IPS-18c (cell line): ENCODE results near the gene PGBD5.

Experiments
- H3K4me3 ChIP-seq: 2 replicates; pipeline ENCODE4 v1.7.0; 2013; ENCODE audit warnings: low read depth, mild to moderate bottlenecking, low read length, moderate library complexity; ENCODE audit not compliant: insufficient read depth
- H3K9me3 ChIP-seq: one replicate; pipeline ENCODE4 v1.6.1; 2013; ENCODE audit warnings: mild to moderate bottlenecking, low read length, moderate library complexity; ENCODE audit not compliant: control insufficient read depth, insufficient read depth

PGBD5 gene

GRCh38 chr1:230289350-230289644 is 136.8 kb downstream of the PGBD5 start:
- Histone ChIP-seq H3K9me3 (peaks cover 2% of the 10 kb centered on the region), H3K4me3 (no peak overlapping the region)

DNA sequence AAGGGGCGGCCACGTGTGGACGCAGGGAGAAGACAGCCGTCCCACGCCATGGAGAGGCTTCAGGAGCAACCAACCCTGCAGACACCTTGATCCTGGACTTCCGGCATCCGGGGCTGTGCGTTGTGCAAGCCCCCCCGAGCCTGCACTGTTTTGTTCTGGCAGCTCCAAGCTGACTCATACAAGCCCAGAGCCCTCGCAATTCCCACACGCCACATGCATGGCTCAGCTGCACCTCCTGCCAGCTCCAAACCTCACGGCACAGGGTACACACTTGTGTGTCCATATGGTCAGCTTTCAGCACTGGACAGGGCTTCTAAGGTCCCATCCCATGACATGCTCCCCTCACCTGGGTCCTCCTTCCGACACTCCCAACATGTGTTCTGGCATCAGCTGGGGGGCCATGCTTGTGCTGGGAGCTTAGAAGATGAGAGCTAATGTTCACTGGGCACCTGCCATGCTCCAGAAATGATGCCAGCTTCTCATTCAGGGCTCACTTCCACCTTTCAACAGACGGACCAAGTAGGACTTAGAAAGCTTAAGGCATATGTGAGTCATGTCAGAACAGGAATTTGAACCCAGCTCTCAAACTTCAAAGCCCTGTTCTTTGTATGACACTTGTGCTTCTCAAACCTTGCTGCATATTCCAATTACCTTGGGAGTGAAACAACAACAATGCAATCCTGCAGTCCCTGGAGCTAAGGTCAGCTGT is 137.3 kb downstream of the PGBD5 start:
- Histone ChIP-seq H3K9me3 (peaks cover 2% of the 10 kb centered on the region), H3K4me3 (no peak overlapping the region)

DNA sequence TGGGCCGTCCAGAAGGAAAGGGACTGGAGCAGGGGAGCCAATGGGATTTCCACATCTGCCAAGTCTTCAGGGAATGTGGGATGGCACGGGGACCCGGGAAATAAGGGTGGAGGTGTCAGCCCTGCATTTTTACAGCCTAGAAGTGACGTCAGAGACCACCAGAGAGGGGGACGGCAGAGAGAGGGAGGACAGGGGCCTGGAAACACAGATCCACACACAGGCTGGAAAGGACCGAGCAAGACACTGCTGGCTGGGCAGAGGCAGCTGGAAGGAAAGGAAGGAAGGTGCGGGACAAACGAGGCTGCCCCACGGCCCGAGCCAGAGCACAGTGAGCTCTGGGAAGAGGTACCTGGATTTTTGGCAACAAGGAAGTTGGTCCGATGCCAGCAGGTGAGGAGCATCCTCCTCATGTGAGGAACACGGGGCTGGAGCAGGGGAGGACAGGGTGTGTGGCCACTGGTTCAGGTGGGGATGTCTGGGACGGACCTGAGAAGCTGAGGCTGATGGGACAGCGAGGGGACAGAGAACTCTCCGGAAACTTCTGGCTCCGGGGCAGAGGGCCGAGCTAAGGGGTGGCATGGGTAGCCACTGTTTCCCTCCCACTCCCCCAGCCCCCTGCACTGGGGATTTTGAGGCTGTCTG is 138.3 kb downstream of the PGBD5 start:
- Histone ChIP-seq H3K4me3 (no peak overlapping the region), H3K9me3 (peaks cover 2% of the 10 kb centered on the region)

DNA sequence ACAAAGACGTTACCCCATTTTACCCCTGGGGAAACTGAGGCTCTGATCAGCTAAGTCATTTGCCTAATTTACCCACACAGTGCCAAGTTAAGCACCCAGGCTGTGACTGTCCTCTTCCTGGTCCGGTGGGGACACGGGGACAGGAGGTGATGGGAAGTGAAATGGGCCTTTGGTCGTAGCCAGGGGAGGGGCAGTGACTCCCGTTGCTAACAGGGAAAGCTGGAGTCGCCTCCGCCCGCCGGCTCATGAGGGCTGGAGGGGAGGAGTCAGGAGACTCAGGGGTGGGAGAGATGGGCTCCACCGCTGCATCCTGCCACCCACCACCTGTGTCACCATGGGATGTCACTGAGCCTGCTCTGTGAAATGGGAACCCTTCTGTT is 139.3 kb downstream of the PGBD5 start:
- Histone ChIP-seq H3K4me3 (no peak overlapping the region), H3K9me3 (peaks cover 2% of the 10 kb centered on the region)

DNA sequence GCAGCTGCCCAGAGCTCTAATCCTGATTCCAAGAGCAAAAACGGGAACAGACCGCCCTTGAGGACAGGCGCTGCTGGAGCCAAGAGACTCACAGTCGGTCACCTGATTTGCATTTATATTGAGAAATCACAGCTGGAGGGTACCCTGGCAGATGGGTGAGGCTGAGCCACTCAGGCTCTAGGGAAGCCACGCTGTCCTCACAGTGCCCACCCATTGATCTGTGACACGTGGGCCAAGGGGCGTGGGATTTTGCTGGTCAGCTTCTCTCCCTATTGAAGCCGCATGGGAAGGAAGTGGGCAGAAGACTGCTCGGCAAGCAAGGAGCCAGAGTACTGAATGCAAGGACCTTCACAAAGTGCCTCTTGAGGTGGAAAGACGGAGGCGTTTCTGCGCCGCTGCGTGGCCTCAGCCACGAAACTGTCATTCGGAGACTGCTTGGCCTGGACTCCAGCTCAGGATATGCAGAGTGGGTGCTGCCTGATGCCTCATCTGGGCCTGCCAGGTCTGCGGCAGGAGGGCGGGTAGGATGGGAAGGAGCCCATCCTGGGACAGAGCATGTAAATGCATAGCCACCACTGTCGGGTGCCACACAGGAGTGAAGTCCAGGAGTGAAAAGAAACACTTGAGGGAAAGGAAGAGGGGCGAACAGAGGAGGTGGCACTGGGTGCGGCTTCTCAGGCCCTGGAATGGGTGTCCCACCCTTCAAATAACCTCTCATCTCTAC is 139.8 kb downstream of the PGBD5 start:
- Histone ChIP-seq H3K4me3 (no peak overlapping the region), H3K9me3 (peaks cover 2% of the 10 kb centered on the region)

GRCh38 chr1:230285351-230285750 is 140.8 kb downstream of the PGBD5 start:
- Histone ChIP-seq H3K4me3 (no peak overlapping the region), H3K9me3 (peaks cover 2% of the 10 kb centered on the region)

GRCh38 chr1:230284891-230285290 is 141.2 kb downstream of the PGBD5 start:
- Histone ChIP-seq H3K4me3 (no peak overlapping the region), H3K9me3 (peaks cover 2% of the 10 kb centered on the region)

DNA sequence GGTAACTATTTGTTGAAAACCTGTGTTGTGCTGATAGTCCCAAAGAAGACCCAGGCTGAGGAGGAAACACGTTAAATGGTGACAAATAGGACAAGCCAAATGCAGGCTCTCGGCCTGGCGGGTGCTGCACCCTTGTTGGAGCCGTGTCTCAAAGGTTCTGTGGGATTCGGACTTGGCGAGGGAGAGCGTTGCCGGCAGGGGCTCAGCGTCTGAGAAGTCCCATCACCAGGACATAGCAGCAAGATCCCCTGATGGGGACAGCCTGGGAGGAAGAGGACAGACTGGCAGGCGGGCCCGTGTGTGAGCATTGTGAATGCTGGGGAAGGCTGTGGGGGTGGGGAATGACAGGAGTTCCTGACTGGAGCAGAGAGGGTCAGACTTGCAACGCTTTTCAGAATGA is 142.5 kb downstream of the PGBD5 start:
- no peak overlapping the region for H3K4me3 ChIP-seq
- H3K9me3 ChIP-seq = peaks cover 2% of the 10 kb centered on the region

GRCh38 chr1:230282157-230282556 is 144.0 kb downstream of the PGBD5 start:
- H3K4me3 ChIP-seq = no peak overlapping the region
- H3K9me3 ChIP-seq = no peaks in the 10 kb centered on the region

DNA sequence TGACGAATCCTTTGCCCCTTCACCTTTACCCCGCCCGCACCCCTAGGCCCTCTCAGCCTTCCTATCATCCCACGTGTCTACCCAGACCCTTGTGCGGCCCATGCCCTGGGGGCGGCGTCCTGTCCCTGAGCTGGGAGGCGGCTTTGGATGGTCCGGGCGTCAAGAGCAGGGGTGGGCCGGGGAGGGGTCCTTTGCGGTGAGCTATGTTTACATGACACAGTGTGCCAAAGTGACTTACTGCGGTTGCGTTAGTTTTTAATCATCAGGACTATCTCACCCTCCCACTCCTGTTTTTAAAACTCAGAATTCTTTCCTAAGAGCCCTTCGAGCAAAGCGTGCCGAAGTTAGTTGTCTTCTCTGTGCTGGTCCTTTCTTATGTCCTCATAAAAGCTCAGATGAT is 144.6 kb downstream of the PGBD5 start:
- Histone ChIP-seq H3K9me3 (no peaks in the 10 kb centered on the region), H3K4me3 (no peak overlapping the region)

DNA sequence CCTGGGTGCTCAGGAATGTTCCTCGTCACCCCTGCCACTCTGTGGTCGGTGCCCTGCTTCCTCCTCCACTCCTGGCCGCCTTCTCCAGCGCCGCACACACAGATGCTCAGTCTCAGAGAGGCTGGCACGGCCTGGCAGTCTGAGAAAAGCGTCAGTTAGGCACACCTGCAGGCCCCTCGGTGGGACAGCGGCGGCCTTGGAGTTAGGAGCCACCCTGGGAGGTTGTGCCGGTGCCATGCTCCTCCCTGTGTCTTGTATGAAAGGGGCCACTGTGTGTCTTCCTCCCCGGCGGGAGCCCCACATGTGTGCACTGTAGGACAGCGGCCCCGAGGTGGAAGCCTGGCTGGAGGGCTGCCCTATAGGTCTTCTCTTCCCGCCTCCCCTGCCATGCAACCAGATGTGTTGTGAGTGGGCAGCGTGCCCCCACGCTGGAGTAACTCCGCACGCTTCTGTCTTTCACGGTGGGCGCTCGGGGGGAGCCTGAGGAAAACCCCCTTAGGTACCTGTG is 145.2 kb downstream of the PGBD5 start:
- H3K9me3 ChIP-seq = no peaks in the 10 kb centered on the region
- no peak overlapping the region for H3K4me3 ChIP-seq

- Histone ChIP-seq H3K9me3 (no peaks in the 10 kb centered on the region), H3K4me3 (no peak overlapping the region)
Observed at GRCh38 chr1:230280054-230280795, 145.9 kb downstream of the PGBD5 start.

- Histone ChIP-seq H3K4me3 (no peak overlapping the region), H3K9me3 (no peaks in the 10 kb centered on the region)
Observed at GRCh38 chr1:230279583-230279945, 146.6 kb downstream of the PGBD5 start.

GRCh38 chr1:230278871-230279582 is 147.1 kb downstream of the PGBD5 start:
- H3K9me3 ChIP-seq = no peaks in the 10 kb centered on the region
- H3K4me3 ChIP-seq = no peak overlapping the region

- Histone ChIP-seq H3K4me3 (no peak overlapping the region), H3K9me3 (no peaks in the 10 kb centered on the region)
Observed at GRCh38 chr1:230278376-230278775, 147.8 kb downstream of the PGBD5 start.

DNA sequence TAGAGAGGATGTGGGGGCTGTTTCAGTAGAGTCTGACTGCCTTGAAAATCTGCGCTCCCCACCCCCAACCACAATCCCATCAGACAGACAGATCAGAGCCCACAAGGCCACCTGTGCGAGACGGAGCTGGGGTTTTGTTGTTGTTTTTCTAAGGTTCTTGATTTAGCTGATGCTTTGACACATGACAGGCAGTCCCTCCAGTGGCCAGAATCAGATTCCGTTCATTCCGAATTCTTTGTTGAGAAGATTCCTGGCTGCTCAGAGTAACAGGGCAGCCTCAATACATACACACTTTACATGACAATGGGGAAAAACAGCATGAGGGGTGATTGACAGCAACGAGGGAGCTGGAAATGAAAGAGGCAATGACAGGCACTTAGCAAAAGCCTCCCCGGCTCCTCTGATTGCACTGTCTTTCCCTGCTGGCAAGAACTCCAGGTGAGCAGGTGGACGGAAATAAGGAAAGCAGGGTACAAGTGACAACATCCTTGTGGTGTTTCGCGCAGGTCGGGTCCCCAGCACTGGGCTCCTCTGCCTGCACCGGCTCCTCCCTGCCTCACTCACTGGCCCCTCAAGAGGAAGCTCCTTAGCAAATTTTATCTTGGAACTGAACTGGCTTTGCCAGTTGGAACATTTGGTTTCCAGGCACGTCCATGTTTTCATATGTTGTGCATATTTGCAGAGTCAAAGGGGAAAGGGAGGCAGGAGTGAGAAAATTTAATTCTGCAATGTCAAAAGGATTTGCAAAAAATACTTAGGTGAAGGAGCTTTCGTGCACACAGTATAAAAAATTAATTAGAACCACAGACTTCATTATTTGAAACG is 148.7 kb downstream of the PGBD5 start:
- Histone ChIP-seq H3K4me3 (no peak overlapping the region; the same call in 1 of the 2 replicates), H3K9me3 (no peaks in the 10 kb centered on the region)
